Astrocyte (in vitro differentiated cells and primary cell): ENCODE data around the gene AGPAT1.

Experiments used
- CTCF ChIP-seq: IDR thresholded peaks from 2 replicates; pipeline ENCODE4 v1.5.1; 2011; ENCODE audit warnings: low read depth, mild to moderate bottlenecking, inconsistent platforms, low read length, moderate library complexity; ENCODE audit not compliant: insufficient read depth
- EZH2 ChIP-seq: IDR thresholded peaks from 2 replicates; pipeline ENCODE4 v1.6.1; 2012; ENCODE audit warnings: mild to moderate bottlenecking, low read length, inconsistent platforms; ENCODE audit not compliant: insufficient read depth

- TF ChIP-seq CTCF = no peak
- TF ChIP-seq EZH2 = no peak
Measured at GRCh38 chr6:32223258-32224235, 47.7 kb upstream of the AGPAT1 start, which contains the start of gene NOTCH4.
